SK-N-SH (cell line): Measurements from ENCODE around the gene NLRP9. TPM values are rescaled to one million over a fixed set of nuclear protein-coding genes. Genes with fewer than 3 reads are reported as not detected.

Experiments
- CTCF ChIA-PET: fragments of 300-600, 350-600 bp; formaldehyde crosslinking; extraction: SDS; loops from one replicate; lab custom pipeline; 2021; lab: Yijun Ruan, JAX
- POLR2A ChIA-PET: fragments of 350-600 bp; sonication (Branson Sonifier 250); formaldehyde crosslinking; extraction: SDS; loops from one replicate; lab custom pipeline; 2020; ENCODE audit warnings: antibody characterized with exemption, inconsistent platforms; lab: Yijun Ruan, JAX
- DNase-seq: peaks from one replicate; pipeline ENCODE4 v3.0.0; 2012
- H2AFZ ChIP-seq: fragments of 200-600 bp; sonication (generic); 2 replicates; pipeline ENCODE4 v1.8.1; 2016; ENCODE audit warnings: antibody characterized with exemption, mild to moderate bottlenecking, low read depth
- H3F3A ChIP-seq: fragments of 200-600 bp; sonication (generic); replicated peaks from 2 replicates; pipeline ENCODE3; 2016; ENCODE audit warnings: antibody characterized with exemption, mild to moderate bottlenecking; ENCODE audit not compliant: insufficient read depth
- H3K27ac ChIP-seq, 2 experiments: fragments of 200-500 bp in 1 of 2; fragments of 200-600 bp in 1 of 2; sonication (Bioruptor generic) in 1 of 2; sonication (generic), shearing (Covaris generic) in 1 of 2; 2 replicates each; pipeline versions ENCODE4 v1.5.1 to v1.6.1; 2014 to 2016; ENCODE audit warnings: low read depth in 2 of 2, inconsistent platforms in 1 of 2, low read length in 1 of 2, mild to moderate bottlenecking in 1 of 2, mixed read lengths in 1 of 2
- H3K27me3 ChIP-seq: fragments of 200-600 bp; sonication (generic), shearing (Covaris generic); 2 replicates; pipeline ENCODE4 v1.6.1; 2016; ENCODE audit warnings: mixed run types; ENCODE audit not compliant: insufficient read depth
- H3K36me3 ChIP-seq, 2 experiments: fragments of 200-500 bp in 1 of 2; fragments of 200-600 bp in 1 of 2; sonication (Bioruptor generic) in 1 of 2; sonication (generic) in 1 of 2; replicated peaks in 1 of 2; 2 replicates each; pipeline versions ENCODE3 to v1.5.1; 2014 to 2016; ENCODE audit warnings: low read length in 1 of 2, mild to moderate bottlenecking in 1 of 2; ENCODE audit not compliant: insufficient read depth in 2 of 2, control insufficient read depth in 1 of 2
- H3K4me1 ChIP-seq, 2 experiments: fragments of 200-500 bp in 1 of 2; fragments of 200-600 bp in 1 of 2; sonication (Bioruptor generic) in 1 of 2; sonication (generic), shearing (Covaris generic) in 1 of 2; 2 replicates each; pipeline versions ENCODE4 v1.5.1 to v1.6.1; 2014 to 2016; ENCODE audit warnings: low read depth in 1 of 2, low read length in 1 of 2, mixed run types in 1 of 2; ENCODE audit not compliant: insufficient read depth in 2 of 2, control insufficient read depth in 1 of 2
- H3K4me2 ChIP-seq: fragments of 200-600 bp; sonication (generic), shearing (Covaris generic); 2 replicates; pipeline ENCODE4 v1.6.1; 2017; ENCODE audit warnings: mixed run types
- H3K4me3 ChIP-seq, 2 experiments: fragments of 200-500 bp in 1 of 2; fragments of 200-600 bp in 1 of 2; sonication (Bioruptor generic) in 1 of 2; sonication (generic), shearing (Covaris generic) in 1 of 2; 2 replicates each; pipeline versions ENCODE4 v1.5.1 to v1.8.1; 2014 to 2016; ENCODE audit warnings: low read depth in 2 of 2, inconsistent platforms in 1 of 2, low read length in 1 of 2, mild to moderate bottlenecking in 1 of 2, mixed read lengths in 1 of 2, moderate library complexity in 1 of 2
- H3K79me2 ChIP-seq: fragments of 200-600 bp; sonication (generic); 2 replicates; pipeline ENCODE4 v1.8.1; 2017; ENCODE audit warnings: mild to moderate bottlenecking; ENCODE audit not compliant: insufficient read depth
- H3K9ac ChIP-seq: fragments of 200-600 bp; sonication (generic); 2 replicates; pipeline ENCODE4 v1.6.1; 2017; ENCODE audit warnings: mixed run types
- H3K9me2 ChIP-seq: fragments of 200-600 bp; sonication (generic); 2 replicates; pipeline ENCODE4 v1.6.1; 2017; ENCODE audit warnings: mixed run types
- H3K9me3 ChIP-seq: fragments of 200-600 bp; sonication (generic); 2 replicates; pipeline ENCODE4 v1.6.1; 2017; ENCODE audit warnings: mixed run types, mild to moderate bottlenecking, moderate library complexity
- H4K20me1 ChIP-seq: fragments of 200-600 bp; sonication (generic); 2 replicates; pipeline ENCODE4 v1.6.1; 2017; ENCODE audit warnings: mild to moderate bottlenecking, mixed run types; ENCODE audit not compliant: insufficient read depth
- CHD2 ChIP-seq: fragments of 150-350 bp; IDR thresholded peaks from 2 replicates; pipeline ENCODE4 v1.6.1; 2018; ENCODE audit warnings: low read length; ENCODE audit not compliant: partially characterized antibody
- CTCF ChIP-seq: fragments of 200-600 bp; sonication (generic); IDR thresholded peaks from 2 replicates; pipeline ENCODE4 v1.6.1; 2017; ENCODE audit warnings: antibody characterized with exemption, mild to moderate bottlenecking, moderate library complexity
- ELF1 ChIP-seq: IDR thresholded peaks from 2 replicates; pipeline ENCODE4 v1.4.0; 2012
- EP300 ChIP-seq, 2 experiments: IDR thresholded peaks; 2 replicates each; pipeline versions ENCODE4 v1.4.0 to v1.6.1; 2012; ENCODE audit warnings: borderline replicate concordance in 1 of 2, low read depth in 1 of 2, low read length in 1 of 2
- EZH2phosphoT487 ChIP-seq: fragments of 200-600 bp; sonication (generic); IDR thresholded peaks from 2 replicates; pipeline ENCODE4 v1.6.1; 2017; ENCODE audit warnings: low read depth, mixed run types, mild to moderate bottlenecking, antibody characterized with exemption, moderate library complexity, borderline replicate concordance
- FOSL2 ChIP-seq: IDR thresholded peaks from 2 replicates; pipeline ENCODE4 v1.4.0; 2012; ENCODE audit warnings: low read depth, mild to moderate bottlenecking, moderate library complexity, borderline replicate concordance
- FOXJ3 ChIP-seq: sonication (generic); formaldehyde crosslinking; IDR thresholded peaks from 2 replicates; pipeline ENCODE4 v1.5.1; 2020; ENCODE audit warnings: mild to moderate bottlenecking, missing genetic modification reagents
- GABPA ChIP-seq: IDR thresholded peaks from 2 replicates; pipeline ENCODE4 v1.4.0; 2012; ENCODE audit warnings: low read depth, mild to moderate bottlenecking
- GATA2 ChIP-seq: sonication (generic); formaldehyde crosslinking; IDR thresholded peaks from 2 replicates; pipeline ENCODE4 v1.5.0; 2020; ENCODE audit warnings: mild to moderate bottlenecking, missing genetic modification reagents
- MAX ChIP-seq: IDR thresholded peaks from 2 replicates; pipeline ENCODE4 v1.4.0; 2012; ENCODE audit warnings: low read depth
- MEF2A ChIP-seq: IDR thresholded peaks from 2 replicates; pipeline ENCODE4 v1.4.0; 2012; ENCODE audit warnings: low read depth, borderline replicate concordance
- MXI1 ChIP-seq: IDR thresholded peaks from 2 replicates; pipeline ENCODE4 v1.6.1; 2012; ENCODE audit warnings: mild to moderate bottlenecking, low read depth, low read length, improper control_type of control experiment
- NFIC ChIP-seq: IDR thresholded peaks from 2 replicates; pipeline ENCODE4 v1.4.0; 2012; ENCODE audit warnings: borderline replicate concordance
- NRF1 ChIP-seq: IDR thresholded peaks from 2 replicates; pipeline ENCODE4 v1.6.1; 2012; ENCODE audit warnings: low read depth, mild to moderate bottlenecking, low read length
- PBX3 ChIP-seq: IDR thresholded peaks from 2 replicates; pipeline ENCODE4; 2012
- POLR2AphosphoS5 ChIP-seq: IDR thresholded peaks from 2 replicates; pipeline ENCODE4 v1.6.1; 2012; ENCODE audit warnings: low read depth, low read length
- RAD21 ChIP-seq: IDR thresholded peaks from 2 replicates; pipeline ENCODE4 v1.6.1; 2012; ENCODE audit warnings: mild to moderate bottlenecking, low read length
- RCOR1 ChIP-seq: fragments of 150-350 bp; IDR thresholded peaks from 2 replicates; pipeline ENCODE4 v1.6.1; 2017; ENCODE audit warnings: antibody characterized with exemption, low read length
- RFX5 ChIP-seq: IDR thresholded peaks from 2 replicates; pipeline ENCODE4 v1.6.1; 2012; ENCODE audit warnings: mild to moderate bottlenecking, improper control_type of control experiment, low read length
- RXRA ChIP-seq: IDR thresholded peaks from 2 replicates; pipeline ENCODE4 v1.4.0; 2012; ENCODE audit warnings: low read depth, mild to moderate bottlenecking, borderline replicate concordance
- SMC3 ChIP-seq: IDR thresholded peaks from 2 replicates; pipeline ENCODE4 v1.6.1; 2012; ENCODE audit warnings: low read depth, low read length, improper control_type of control experiment
- TAF1 ChIP-seq: IDR thresholded peaks from 2 replicates; pipeline ENCODE4 v1.6.1; 2012; ENCODE audit warnings: low read depth, mild to moderate bottlenecking, low read length, moderate library complexity, borderline replicate concordance
- TCF12 ChIP-seq: IDR thresholded peaks from 2 replicates; pipeline ENCODE4 v1.4.0; 2012
- TEAD4 ChIP-seq: IDR thresholded peaks from 2 replicates; pipeline ENCODE4 v1.4.0; 2012; ENCODE audit warnings: mild to moderate bottlenecking, borderline replicate concordance; ENCODE audit not compliant: insufficient read depth
- USF1 ChIP-seq: IDR thresholded peaks from 2 replicates; pipeline ENCODE4 v1.4.0; 2012; ENCODE audit warnings: low read depth, borderline replicate concordance
- YY1 ChIP-seq: IDR thresholded peaks from 2 replicates; pipeline ENCODE4 v1.4.0; 2012; ENCODE audit warnings: low read depth, mild to moderate bottlenecking
- WGBS: methylation state at CpG from one replicate; pipeline ENCODE4 v1.1.6; 2017; ENCODE audit warnings: low lambda C conversion rate; 5-methylcytosine and 5-hydroxymethylcytosine counted together
- polyA plus RNA-seq, 3 experiments: library from polyadenylated mRNA; depleted of rRNA; stranded (reverse); fragments of >200 nt; gene quantifications; 2 replicates each; pipeline ENCODE4 v1.2.3, GENCODE V29; 2012
- TF ChIP-seq, protein P1 (sequence below): fragments of 150-350 bp; IDR thresholded peaks from 2 replicates; pipeline ENCODE4 v1.6.1; 2016; ENCODE audit warnings: mild to moderate bottlenecking, low read depth, low read length

Gene NLRP9
- polyA plus RNA-seq, 1 of the 3 experiments (the other 2 are of a cell fraction) = not detected

DNA sequence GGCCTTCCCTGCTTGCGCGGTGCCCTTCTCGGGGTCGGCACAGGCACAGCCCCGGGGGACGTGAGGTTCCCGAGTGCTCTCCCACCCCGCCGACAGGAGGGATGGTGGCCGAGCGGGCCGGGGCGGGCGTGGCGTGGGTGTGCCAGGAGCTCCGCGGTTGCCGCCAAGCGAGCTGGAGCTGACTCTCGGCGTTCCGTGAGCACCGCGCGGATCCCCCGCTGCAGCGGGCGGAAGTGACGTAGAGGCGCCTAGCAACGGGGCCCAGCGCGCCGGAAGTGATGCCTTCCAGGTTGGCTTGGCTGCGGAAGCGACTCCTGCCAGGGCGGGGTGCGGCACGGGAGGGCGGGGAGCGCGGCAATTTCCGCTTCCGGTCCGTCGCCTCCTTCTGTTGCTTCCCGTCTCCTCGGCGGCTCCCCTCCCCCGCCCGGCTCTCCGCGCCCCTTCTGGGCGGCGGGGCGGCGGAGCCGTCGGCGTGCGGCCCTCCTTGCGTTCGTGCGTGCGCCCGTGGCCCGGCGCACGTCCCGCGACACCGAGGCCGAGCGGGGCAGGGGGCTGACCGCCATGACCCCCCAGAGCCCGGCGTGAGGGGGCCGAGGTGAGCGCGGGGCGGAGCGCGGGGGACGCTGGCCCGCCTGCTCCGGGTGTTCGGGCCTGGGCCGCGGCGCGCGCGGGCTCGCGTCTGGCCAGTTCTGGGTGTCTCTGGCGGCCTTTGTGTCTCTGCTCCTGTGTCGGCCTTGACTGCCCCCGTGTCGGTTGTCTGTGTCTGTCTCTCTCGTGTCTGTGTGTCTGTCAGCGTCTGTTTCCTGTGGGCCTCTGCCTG is 63.2 kb downstream of the NLRP9 start, which contains the start of gene EPN1:
TSS of gene EPN1 (plus strand) at position 386 of the 820 bp plus-strand sequence. CDS start 3,402 bp downstream, outside the sequence.
- ChIA-PET CTCF (interaction anchor here (0.8 kb wide), 1 partner anchor 42 kb away, joined by 3 read pairs; no protein-coding TSS in a partner anchor), POLR2A (no interaction called here)
- Histone ChIP-seq H2AFZ (no peak within 1 kb of the TSS), H3F3A (peaks cover 38% of the 10 kb centered on the region), H3K4me2 (peak within 1 kb of the TSS; percentile 97), H3K9ac (peak within 1 kb of the TSS; percentile 87), H3K36me3 (peaks cover 21 to 43% of the 10 kb centered on the region in 2 experiments), H3K4me3 (peak within 1 kb of the TSS; percentile 74 to 96), H4K20me1 (peaks cover 78% of the 10 kb centered on the region), H3K79me2 (peaks cover 87% of the 10 kb centered on the region), H3K27ac (peak within 1 kb of the TSS; percentile 74 to 84), H3K27me3 (no peaks in the 10 kb centered on the region), H3K9me2 (no peaks in the 10 kb centered on the region), H3K4me1 (peaks cover 7 to 28% of the 10 kb centered on the region in 2 experiments; a peak in 3 of 4 replicates), H3K9me3 (no peaks in the 10 kb centered on the region)
- DNase-seq = peak; percentile 99
- WGBS = 0% methylated on average over 5 of the region's 101 CpGs
- TF ChIP-seq EP300 (IDR thresholded peaks at IDR 0.05; ENCODE audit: borderline replicate concordance in 1 of 2, low read depth in 1 of 2, low read length in 1 of 2) (0 out of 4 replicates have a peak, but pooled peaks of 1 of the 2 experiments have one; percentile 29), CHD2 (peak; percentile 85), FOSL2 (no peak), USF1 (peak; percentile 29; the same call in 1 of the 2 replicates), MEF2A (no peak), PBX3 (peak; percentile 76), ELF1 (peak; percentile 91), SMC3 (no peak), GABPA (peak; percentile 95), FOXJ3 (no peak), TEAD4 (no peak), RCOR1 (no peak), TCF12 (peak; percentile 24; the same call in 1 of the 2 replicates), RFX5 (no peak), MAX (peak; percentile 58; the same call in 1 of the 2 replicates), CTCF (no peak), RAD21 (no peak), RXRA (no peak), NFIC (peak; percentile 54; the same call in 1 of the 2 replicates), YY1 (0 out of 2 replicates have a peak, but pooled peaks have one; percentile 35), EZH2phosphoT487 (no peak), GATA2 (CRISPR knock-in tag) (no peak), MXI1 (peak; percentile 59), POLR2AphosphoS5 (peak; percentile 86; the same call in 1 of the 2 replicates), NRF1 (no peak), TAF1 (peak; percentile 37; the same call in 1 of the 2 replicates)
- TF ChIP-seq, protein P1, sequence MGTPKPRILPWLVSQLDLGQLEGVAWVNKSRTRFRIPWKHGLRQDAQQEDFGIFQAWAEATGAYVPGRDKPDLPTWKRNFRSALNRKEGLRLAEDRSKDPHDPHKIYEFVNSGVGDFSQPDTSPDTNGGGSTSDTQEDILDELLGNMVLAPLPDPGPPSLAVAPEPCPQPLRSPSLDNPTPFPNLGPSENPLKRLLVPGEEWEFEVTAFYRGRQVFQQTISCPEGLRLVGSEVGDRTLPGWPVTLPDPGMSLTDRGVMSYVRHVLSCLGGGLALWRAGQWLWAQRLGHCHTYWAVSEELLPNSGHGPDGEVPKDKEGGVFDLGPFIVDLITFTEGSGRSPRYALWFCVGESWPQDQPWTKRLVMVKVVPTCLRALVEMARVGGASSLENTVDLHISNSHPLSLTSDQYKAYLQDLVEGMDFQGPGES = no peak
